ENCODE measurements around the gene LOXL1.
"Not testable (repeated sequence)": the region's sequence is repeated elsewhere in the genome, so short reads cannot be mapped to it uniquely, and the experiment has no call there.

The LOXL1 gene

GRCh38 chr15:73956743-73957135, 30.5 kb downstream of the LOXL1 start:
- DNase-seq (ENCODE audit: low spot score): no peak
- in situ Hi-C loops (cut with MboI; ENCODE audit: low pct_unique_long_range_greater_than_20kb, low sequenced_read_pairs, unreplicated experiment): no loop called here
- TF ChIP-seq CTCF (IDR thresholded peaks at IDR 0.05; ENCODE audit: extremely low read depth, insufficient read depth, missing control alignments): no peak

- TF ChIP-seq CTCF (IDR thresholded peaks at IDR 0.05; ENCODE audit: extremely low read depth, insufficient read depth, missing control alignments): no peak
- no peak for DNase-seq (ENCODE audit: low spot score)
- in situ Hi-C loops (cut with MboI; ENCODE audit: low pct_unique_long_range_greater_than_20kb, low sequenced_read_pairs, unreplicated experiment): no loop called here
These were observed 31.0 kb downstream of the LOXL1 start for GRCh38 chr15:73957276-73957675.

- in situ Hi-C loops (cut with MboI; ENCODE audit: low pct_unique_long_range_greater_than_20kb, low sequenced_read_pairs, unreplicated experiment): no loop called here
- DNase-seq (ENCODE audit: low spot score): no peak
- TF ChIP-seq CTCF (IDR thresholded peaks at IDR 0.05; ENCODE audit: extremely low read depth, insufficient read depth, missing control alignments): no peak
These were observed 31.5 kb downstream of the LOXL1 start for GRCh38 chr15:73957785-73958184.

GRCh38 chr15:73959012-73959581, 32.8 kb downstream of the LOXL1 start:
- in situ Hi-C loops (cut with MboI; ENCODE audit: low pct_unique_long_range_greater_than_20kb, low sequenced_read_pairs, unreplicated experiment): no loop called here
- no peak for TF ChIP-seq CTCF (IDR thresholded peaks at IDR 0.05; ENCODE audit: extremely low read depth, insufficient read depth, missing control alignments)
- DNase-seq (ENCODE audit: low spot score): no peak

GRCh38 chr15:73959801-73960200, 33.5 kb downstream of the LOXL1 start:
- in situ Hi-C loops (cut with MboI; ENCODE audit: low pct_unique_long_range_greater_than_20kb, low sequenced_read_pairs, unreplicated experiment): no loop called here
- no peak for TF ChIP-seq CTCF (IDR thresholded peaks at IDR 0.05; ENCODE audit: extremely low read depth, insufficient read depth, missing control alignments)
- DNase-seq (ENCODE audit: low spot score): no peak

- DNase-seq (ENCODE audit: low spot score); in situ Hi-C loops (cut with MboI; ENCODE audit: low pct_unique_long_range_greater_than_20kb, low sequenced_read_pairs, unreplicated experiment): not testable (repeated sequence)
These were observed 34.3 kb downstream of the LOXL1 start for GRCh38 chr15:73960472-73961070.

- TF ChIP-seq CTCF (IDR thresholded peaks at IDR 0.05; ENCODE audit: extremely low read depth, insufficient read depth, missing control alignments): no peak
- no peak for DNase-seq (ENCODE audit: low spot score)
- in situ Hi-C loops (cut with MboI; ENCODE audit: low pct_unique_long_range_greater_than_20kb, low sequenced_read_pairs, unreplicated experiment): no loop called here
These were observed 36.2 kb downstream of the LOXL1 start for GRCh38 chr15:73962433-73962832.

Measured in GM13977 (cell line).